Loucy (cell line): Measurements from ENCODE around the gene PRPSAP1.

Experiments used
- H2AFZ ChIP-seq: fragments of 200-600 bp; sonication (generic); 2 replicates; pipeline ENCODE4 v1.6.0; 2016; ENCODE audit warnings: antibody characterized with exemption, mild to moderate bottlenecking, low read length, moderate library complexity
- H3F3A ChIP-seq: fragments of 200-600 bp; 2 replicates; pipeline ENCODE4 v1.6.0; 2016; ENCODE audit warnings: antibody characterized with exemption, low read depth, mild to moderate bottlenecking
- H3K27me3 ChIP-seq: fragments of 200-600 bp; sonication (generic); 2 replicates; pipeline ENCODE4 v1.6.1; 2014; ENCODE audit warnings: low read length, mild to moderate bottlenecking; ENCODE audit not compliant: insufficient read depth, poor library complexity, severe bottlenecking
- H3K36me3 ChIP-seq: fragments of 200-600 bp; sonication (generic); 2 replicates; pipeline ENCODE4 v1.6.1; 2016; ENCODE audit warnings: low read length; ENCODE audit not compliant: insufficient read depth
- H3K4me1 ChIP-seq: fragments of 200-600 bp; sonication (generic); 2 replicates; pipeline ENCODE4 v1.5.1; 2014; ENCODE audit warnings: low read length, mild to moderate bottlenecking; ENCODE audit not compliant: insufficient read depth, poor library complexity, severe bottlenecking
- H3K4me2 ChIP-seq: fragments of 200-600 bp; sonication (generic); 2 replicates; pipeline ENCODE4 v1.6.0; 2014; ENCODE audit warnings: antibody characterized with exemption, low read length, low read depth, mild to moderate bottlenecking; ENCODE audit not compliant: poor library complexity, severe bottlenecking
- H3K4me3 ChIP-seq: fragments of 200-600 bp; sonication (generic); 2 replicates; pipeline ENCODE4 v1.5.1; 2014; ENCODE audit warnings: low read length, mild to moderate bottlenecking, mixed read lengths; ENCODE audit not compliant: poor library complexity, severe bottlenecking
- H3K79me2 ChIP-seq: fragments of 200-600 bp; sonication (generic); 2 replicates; pipeline ENCODE4 v1.6.1; 2014; ENCODE audit warnings: low read length; ENCODE audit not compliant: insufficient read depth
- H3K9ac ChIP-seq: fragments of 200-600 bp; sonication (generic); 2 replicates; pipeline ENCODE4 v1.6.0; 2014; ENCODE audit warnings: mild to moderate bottlenecking, low read depth, low read length, moderate library complexity; ENCODE audit not compliant: poor library complexity, severe bottlenecking
- H3K9me2 ChIP-seq: fragments of 200-600 bp; sonication (generic); replicated peaks from 2 replicates; pipeline ENCODE4 v1.6.1; 2016; ENCODE audit warnings: low read depth, low read length, mixed read lengths
- H3K9me3 ChIP-seq: fragments of 200-600 bp; sonication (generic); 2 replicates; pipeline ENCODE4 v1.6.1; 2014; ENCODE audit warnings: mild to moderate bottlenecking, antibody characterized with exemption, low read length, low read depth; ENCODE audit not compliant: insufficient read depth
- H4K20me1 ChIP-seq: fragments of 200-600 bp; sonication (generic); 2 replicates; pipeline ENCODE4 v1.6.0; 2014; ENCODE audit warnings: antibody characterized with exemption, low read length, mild to moderate bottlenecking; ENCODE audit not compliant: insufficient read depth, poor library complexity, severe bottlenecking
- CTCF ChIP-seq: fragments of 200-600 bp; sonication (generic); conservative IDR thresholded peaks from 2 replicates; pipeline ENCODE4 v1.5.1; 2014; ENCODE audit warnings: mild to moderate bottlenecking, antibody characterized with exemption, low read length
- EZH2phosphoT487 ChIP-seq: fragments of 200-600 bp; IDR thresholded peaks from 2 replicates; pipeline ENCODE4 v1.6.1; 2018; ENCODE audit warnings: antibody characterized with exemption, mild to moderate bottlenecking, moderate library complexity, borderline replicate concordance

PRPSAP1 gene

GRCh38 chr17:76318586-76318985 is 35.1 kb downstream of the PRPSAP1 start:
- peaks cover 12% of the 10 kb centered on the region for H3K4me1 ChIP-seq
- H3K9ac ChIP-seq: no peak overlapping the region
- H3K79me2 ChIP-seq: no peaks in the 10 kb centered on the region
- H3K9me2 ChIP-seq: no peaks in the 10 kb centered on the region
- peaks cover 41% of the 10 kb centered on the region for H3K36me3 ChIP-seq
- H3F3A ChIP-seq: no peaks in the 10 kb centered on the region; the same call in 1 of the 2 replicates
- H3K9me3 ChIP-seq: no peaks in the 10 kb centered on the region
- H3K4me3 ChIP-seq: no peak overlapping the region
- TF ChIP-seq EZH2phosphoT487: no peak
- no peak overlapping the region for H3K4me2 ChIP-seq
- no peaks in the 10 kb centered on the region for H3K27me3 ChIP-seq
- no peak overlapping the region for H2AFZ ChIP-seq
- H4K20me1 ChIP-seq: no peaks in the 10 kb centered on the region

- no peaks in the 10 kb centered on the region for H3K79me2 ChIP-seq
- no peaks in the 10 kb centered on the region; the same call in 1 of the 2 replicates for H3F3A ChIP-seq
- no peak overlapping the region for H2AFZ ChIP-seq
- no peaks in the 10 kb centered on the region for H3K9me2 ChIP-seq
- H3K27me3 ChIP-seq: no peaks in the 10 kb centered on the region
- peaks cover 12% of the 10 kb centered on the region for H3K4me1 ChIP-seq
- H3K4me3 ChIP-seq: no peak overlapping the region
- no peaks in the 10 kb centered on the region for H3K9me3 ChIP-seq
- no peak for TF ChIP-seq EZH2phosphoT487
- TF ChIP-seq CTCF: no peak
- no peak overlapping the region for H3K4me2 ChIP-seq
- no peak overlapping the region for H3K9ac ChIP-seq
- H4K20me1 ChIP-seq: no peaks in the 10 kb centered on the region
- H3K36me3 ChIP-seq: peaks cover 46% of the 10 kb centered on the region
These were observed 36.2 kb downstream of the PRPSAP1 start for GRCh38 chr17:76317535-76317934.

DNA sequence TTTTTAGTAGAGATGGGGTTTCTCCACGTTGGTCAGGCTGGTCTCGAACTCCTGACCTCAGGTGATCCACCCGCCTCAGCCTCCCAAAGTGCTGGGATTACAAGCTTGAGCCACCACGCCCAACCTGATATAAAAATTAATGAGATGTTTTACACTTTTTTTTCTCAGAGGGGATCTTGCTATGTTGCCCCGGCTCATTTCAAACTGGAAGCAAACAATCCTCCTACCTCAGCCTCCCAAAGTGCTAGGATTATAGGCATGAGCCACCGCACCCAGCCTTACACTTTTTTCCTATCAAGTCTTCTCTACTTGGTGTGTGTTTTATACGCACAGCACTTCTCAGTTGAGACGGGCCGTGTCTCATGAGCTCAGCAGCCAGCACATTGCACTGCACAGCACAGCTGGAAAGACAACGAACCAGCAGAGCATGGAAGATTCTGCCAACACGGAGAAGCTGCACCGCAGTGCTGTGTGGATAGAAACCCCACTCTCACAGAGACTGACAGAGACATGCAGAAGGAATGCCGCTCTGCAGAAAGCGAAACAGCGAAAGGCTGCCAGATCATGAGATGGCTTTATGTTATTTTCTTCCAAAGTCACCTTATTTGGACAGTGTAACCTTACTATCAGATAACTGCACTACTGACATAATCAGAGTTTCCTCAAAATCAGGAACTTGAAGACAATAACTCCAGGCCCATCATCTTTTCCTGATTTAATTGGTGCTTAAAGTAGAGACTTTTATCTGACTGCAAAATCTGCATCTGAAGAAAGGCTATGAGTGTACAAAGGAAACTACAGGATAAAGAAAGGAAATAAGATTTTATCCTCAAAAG is 39.1 kb downstream of the PRPSAP1 start:
- H3K4me2 ChIP-seq: peak overlapping the region; percentile 12

More for the DNA sequence above, 39.1 kb downstream of the PRPSAP1 start:
- Histone ChIP-seq H3K36me3 (peaks cover 54% of the 10 kb centered on the region), H3K27me3 (no peaks in the 10 kb centered on the region), H3K9me2 (no peaks in the 10 kb centered on the region), H3F3A (no peaks in the 10 kb centered on the region; the same call in 1 of the 2 replicates), H3K4me1 (peaks cover 12% of the 10 kb centered on the region), H3K79me2 (no peaks in the 10 kb centered on the region), H3K4me3 (no peak overlapping the region), H2AFZ (no peak overlapping the region), H3K9me3 (no peaks in the 10 kb centered on the region), H3K9ac (no peak overlapping the region), H4K20me1 (no peaks in the 10 kb centered on the region)
- TF ChIP-seq EZH2phosphoT487: no peak
- TF ChIP-seq CTCF: no peak
